Measurements from ENCODE around the gene TCF4.

DNA sequence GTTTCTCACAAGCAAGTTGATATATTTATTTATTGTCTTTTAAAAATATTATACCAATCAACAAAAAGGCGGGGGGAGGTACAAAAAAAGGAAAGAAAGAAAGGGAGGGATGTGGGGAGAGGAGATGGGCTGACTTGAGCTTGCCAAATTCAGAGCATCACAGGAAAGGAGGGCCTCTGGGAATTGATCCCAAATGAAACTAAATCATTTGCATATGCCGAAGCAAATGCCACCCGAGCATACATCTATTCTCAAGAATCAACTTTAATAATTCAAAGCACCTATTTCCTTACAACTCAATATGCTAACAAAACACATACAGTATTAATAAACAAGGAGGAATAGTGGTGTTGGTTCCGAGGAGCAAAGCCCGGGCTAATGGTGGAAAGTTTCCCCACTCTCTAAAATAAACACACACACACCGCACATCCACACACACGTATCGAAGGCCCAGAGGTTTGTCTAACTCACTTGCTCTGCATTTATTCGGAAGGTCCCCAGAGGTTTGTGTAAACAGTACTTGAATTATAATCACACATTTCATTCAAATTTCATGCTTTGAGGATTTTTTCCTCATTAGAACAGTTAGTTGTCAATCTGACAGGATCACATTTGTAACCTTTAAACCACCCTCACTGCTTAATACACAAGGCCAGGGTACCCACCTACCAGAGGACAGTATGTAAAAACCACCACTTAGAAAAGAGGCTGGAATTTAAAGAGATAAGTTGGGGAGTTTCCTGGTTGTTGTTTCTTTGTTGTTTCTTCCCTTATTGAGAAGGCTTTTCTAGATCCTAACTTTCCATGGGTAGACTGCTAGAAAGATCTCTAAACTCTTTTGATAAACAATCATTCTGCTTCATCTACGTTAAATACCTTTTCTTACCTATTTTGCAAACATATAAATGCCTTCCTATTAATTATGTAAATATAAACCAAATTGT lies 264.7 kb downstream of the TCF4 start:
- no peak for TF ChIP-seq POLR2A (IDR thresholded peaks at IDR 0.05; ENCODE audit: low read depth)
- TF ChIP-seq, protein P1, sequence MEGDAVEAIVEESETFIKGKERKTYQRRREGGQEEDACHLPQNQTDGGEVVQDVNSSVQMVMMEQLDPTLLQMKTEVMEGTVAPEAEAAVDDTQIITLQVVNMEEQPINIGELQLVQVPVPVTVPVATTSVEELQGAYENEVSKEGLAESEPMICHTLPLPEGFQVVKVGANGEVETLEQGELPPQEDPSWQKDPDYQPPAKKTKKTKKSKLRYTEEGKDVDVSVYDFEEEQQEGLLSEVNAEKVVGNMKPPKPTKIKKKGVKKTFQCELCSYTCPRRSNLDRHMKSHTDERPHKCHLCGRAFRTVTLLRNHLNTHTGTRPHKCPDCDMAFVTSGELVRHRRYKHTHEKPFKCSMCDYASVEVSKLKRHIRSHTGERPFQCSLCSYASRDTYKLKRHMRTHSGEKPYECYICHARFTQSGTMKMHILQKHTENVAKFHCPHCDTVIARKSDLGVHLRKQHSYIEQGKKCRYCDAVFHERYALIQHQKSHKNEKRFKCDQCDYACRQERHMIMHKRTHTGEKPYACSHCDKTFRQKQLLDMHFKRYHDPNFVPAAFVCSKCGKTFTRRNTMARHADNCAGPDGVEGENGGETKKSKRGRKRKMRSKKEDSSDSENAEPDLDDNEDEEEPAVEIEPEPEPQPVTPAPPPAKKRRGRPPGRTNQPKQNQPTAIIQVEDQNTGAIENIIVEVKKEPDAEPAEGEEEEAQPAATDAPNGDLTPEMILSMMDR (IDR thresholded peaks at IDR 0.05) = no peak
